H1 (cell line): ENCODE data around the gene FBXL17.

Experiments used
- CBX5 ChIP-seq: fragments of 300-800, 300-1000 bp; sonication (generic); IDR thresholded peaks from 2 replicates; pipeline ENCODE4 v1.7.1; 2016; ENCODE audit warnings: antibody characterized with exemption, low read length, low read depth
- CTCF ChIP-seq, 3 experiments: IDR thresholded peaks; 1 replicate in 2 of 3; 2 replicates in 1 of 3; pipeline versions ENCODE4 v1.5.1 to v1.6.1; 2011; ENCODE audit warnings: low read length in 3 of 3, mild to moderate bottlenecking in 3 of 3, inconsistent platforms in 2 of 3, low read depth in 1 of 3, moderate library complexity in 1 of 3; ENCODE audit not compliant: insufficient read depth in 1 of 3; ENCODE audit errors: control extremely low read depth in 1 of 3
- EP300 ChIP-seq, 2 experiments: IDR thresholded peaks; 1 replicate in 1 of 2; 2 replicates in 1 of 2; pipeline ENCODE4 v1.6.1; 2011 to 2012; ENCODE audit warnings: low read depth in 2 of 2, low read length in 2 of 2, mild to moderate bottlenecking in 2 of 2, borderline replicate concordance in 1 of 2, inconsistent platforms in 1 of 2, moderate library complexity in 1 of 2
- EZH2 ChIP-seq: fragments of 200-600 bp; sonication (generic); IDR thresholded peaks from 2 replicates; pipeline ENCODE4 v1.7.1; 2012; ENCODE audit warnings: low read depth, mild to moderate bottlenecking, moderate library complexity, low read length, inconsistent platforms; ENCODE audit not compliant: severe bottlenecking
- GABPA ChIP-seq: IDR thresholded peaks from 2 replicates; pipeline ENCODE4 v1.6.1; 2011; ENCODE audit warnings: mild to moderate bottlenecking, low read length, moderate library complexity, borderline replicate concordance; ENCODE audit not compliant: insufficient read depth
- POLR2A ChIP-seq, 2 experiments: IDR thresholded peaks; 1 replicate in 1 of 2; 2 replicates in 1 of 2; pipeline ENCODE4 v1.6.1; 2011; ENCODE audit warnings: low read depth in 2 of 2, low read length in 2 of 2, mild to moderate bottlenecking in 2 of 2; ENCODE audit errors: control extremely low read depth in 1 of 2
- POLR2AphosphoS5 ChIP-seq: IDR thresholded peaks from 2 replicates; pipeline ENCODE4 v1.6.1; 2011; ENCODE audit warnings: low read depth, low read length
- SP4 ChIP-seq: IDR thresholded peaks from 2 replicates; pipeline ENCODE4 v1.6.1; 2012; ENCODE audit warnings: low read length, inconsistent platforms

GRCh38 chr5:107875833-107876232 is 506.1 kb downstream of the FBXL17 start:
- TF ChIP-seq POLR2AphosphoS5 (no peak), POLR2A (IDR thresholded peaks at IDR 0.05; ENCODE audit: control extremely low read depth in 1 of 2, low read depth in 2 of 2, low read length in 2 of 2) (no peak), CTCF (IDR thresholded peaks at IDR 0.05; ENCODE audit: control extremely low read depth in 1 of 3, insufficient read depth in 1 of 3, low read depth in 1 of 3, low read length in 3 of 3) (peak in 1 of 3 experiments; percentile 17; a peak in 1 of 4 replicates), EZH2 (no peak), GABPA (no peak), CBX5 (no peak), EP300 (IDR thresholded peaks at IDR 0.05; ENCODE audit: borderline replicate concordance in 1 of 2, low read depth in 2 of 2, low read length in 2 of 2) (no peak), SP4 (no peak)
